Esophagus squamous epithelium (tissue), 4 donors: ENCODE measurements around the gene SLC25A29.

Experiments
- CTCF ChIP-seq, 6 experiments: fragments of 450-650 bp in 4 of 6; fragments of 200-600 bp in 2 of 6; sonication (generic) in 2 of 6; IDR thresholded peaks; one replicate each; pipeline ENCODE4 v1.5.1; 2016 to 2019; ENCODE audit warnings: antibody characterized with exemption in 6 of 6, mild to moderate bottlenecking in 4 of 6, moderate library complexity in 4 of 6
- POLR2A ChIP-seq, 4 donors: fragments of 450-650 bp; IDR thresholded peaks; one replicate each; pipeline ENCODE4 v1.6.1; 2017; ENCODE audit warnings: antibody characterized with exemption in 4 of 4, mild to moderate bottlenecking in 4 of 4, moderate library complexity in 3 of 4

- TF ChIP-seq CTCF (IDR thresholded peaks at IDR 0.05): no peak
- no peak for TF ChIP-seq POLR2A (IDR thresholded peaks at IDR 0.05)
Measured at GRCh38 chr14:100302616-100303015, 3.6 kb downstream of the SLC25A29 start.
